ENCODE results near the gene CACNA1G.

CACNA1G gene

DNA sequence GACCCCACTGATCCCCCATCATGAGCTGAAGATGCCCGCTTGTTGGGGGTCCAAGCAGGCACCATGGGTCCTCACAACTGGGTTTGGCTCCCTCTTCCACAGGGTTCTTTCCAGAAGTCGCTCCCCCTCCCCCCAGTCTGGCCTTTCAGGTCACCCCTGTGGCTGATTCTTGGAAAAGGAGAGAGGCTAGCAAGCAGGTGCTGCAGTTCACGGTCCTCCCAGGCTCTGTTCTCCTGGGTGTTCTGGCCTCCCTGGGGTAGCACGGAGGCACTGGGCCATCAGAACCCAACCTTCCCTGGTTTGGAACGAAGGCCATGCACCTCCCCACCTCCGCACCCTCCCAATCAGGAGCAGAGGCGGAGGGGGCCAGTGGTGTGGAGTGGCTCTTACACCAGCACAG lies 18.9 kb downstream of the CACNA1G start:
- no peaks in the 10 kb centered on the region for H3K36me3 ChIP-seq
- no peak overlapping the region for H3K27ac ChIP-seq
- H3K4me1 ChIP-seq = no peaks in the 10 kb centered on the region
- H3K27me3 ChIP-seq = peaks cover 0 to 34% of the 10 kb centered on the region in 2 donors
- DNase-seq = no peak
- intact Hi-C loops (cut with DNase I; ENCODE audit: low total_unique reads) = no loop called here
- TF ChIP-seq, protein P1, sequence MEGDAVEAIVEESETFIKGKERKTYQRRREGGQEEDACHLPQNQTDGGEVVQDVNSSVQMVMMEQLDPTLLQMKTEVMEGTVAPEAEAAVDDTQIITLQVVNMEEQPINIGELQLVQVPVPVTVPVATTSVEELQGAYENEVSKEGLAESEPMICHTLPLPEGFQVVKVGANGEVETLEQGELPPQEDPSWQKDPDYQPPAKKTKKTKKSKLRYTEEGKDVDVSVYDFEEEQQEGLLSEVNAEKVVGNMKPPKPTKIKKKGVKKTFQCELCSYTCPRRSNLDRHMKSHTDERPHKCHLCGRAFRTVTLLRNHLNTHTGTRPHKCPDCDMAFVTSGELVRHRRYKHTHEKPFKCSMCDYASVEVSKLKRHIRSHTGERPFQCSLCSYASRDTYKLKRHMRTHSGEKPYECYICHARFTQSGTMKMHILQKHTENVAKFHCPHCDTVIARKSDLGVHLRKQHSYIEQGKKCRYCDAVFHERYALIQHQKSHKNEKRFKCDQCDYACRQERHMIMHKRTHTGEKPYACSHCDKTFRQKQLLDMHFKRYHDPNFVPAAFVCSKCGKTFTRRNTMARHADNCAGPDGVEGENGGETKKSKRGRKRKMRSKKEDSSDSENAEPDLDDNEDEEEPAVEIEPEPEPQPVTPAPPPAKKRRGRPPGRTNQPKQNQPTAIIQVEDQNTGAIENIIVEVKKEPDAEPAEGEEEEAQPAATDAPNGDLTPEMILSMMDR (IDR thresholded peaks at IDR 0.05) = no peak
- H3K4me3 ChIP-seq = no peak overlapping the region
- H3K9me3 ChIP-seq = no peaks in the 10 kb centered on the region

DNA sequence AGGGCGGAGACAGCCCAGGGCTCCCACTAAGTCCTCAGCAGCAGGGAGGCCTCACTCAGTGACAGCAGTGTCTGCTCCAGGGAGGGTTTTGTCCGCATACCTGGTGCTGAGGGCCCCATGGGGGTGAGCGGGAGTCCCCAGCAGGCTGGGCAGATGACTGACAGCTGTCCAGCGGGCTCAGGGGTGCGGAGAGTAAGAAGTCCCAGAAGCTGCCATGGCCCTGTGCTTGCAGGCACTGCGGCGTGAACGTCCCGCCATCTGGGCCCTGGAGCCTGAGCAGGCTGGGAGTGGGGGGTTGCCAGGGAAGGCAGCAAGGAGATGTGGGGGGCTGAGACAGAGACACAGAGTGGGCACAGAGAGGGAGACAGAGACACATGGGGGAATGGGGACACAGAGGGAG lies 20.1 kb downstream of the CACNA1G start:
- Histone ChIP-seq H3K36me3 (no peaks in the 10 kb centered on the region), H3K9me3 (no peaks in the 10 kb centered on the region), H3K27me3 (peaks cover 0 to 34% of the 10 kb centered on the region in 2 donors), H3K4me1 (no peaks in the 10 kb centered on the region), H3K27ac (no peak overlapping the region), H3K4me3 (no peak overlapping the region)
- TF ChIP-seq, protein P1 (IDR thresholded peaks at IDR 0.05) = no peak
- no peak for DNase-seq
- intact Hi-C loops (cut with DNase I; ENCODE audit: low total_unique reads) = no loop called here

DNA sequence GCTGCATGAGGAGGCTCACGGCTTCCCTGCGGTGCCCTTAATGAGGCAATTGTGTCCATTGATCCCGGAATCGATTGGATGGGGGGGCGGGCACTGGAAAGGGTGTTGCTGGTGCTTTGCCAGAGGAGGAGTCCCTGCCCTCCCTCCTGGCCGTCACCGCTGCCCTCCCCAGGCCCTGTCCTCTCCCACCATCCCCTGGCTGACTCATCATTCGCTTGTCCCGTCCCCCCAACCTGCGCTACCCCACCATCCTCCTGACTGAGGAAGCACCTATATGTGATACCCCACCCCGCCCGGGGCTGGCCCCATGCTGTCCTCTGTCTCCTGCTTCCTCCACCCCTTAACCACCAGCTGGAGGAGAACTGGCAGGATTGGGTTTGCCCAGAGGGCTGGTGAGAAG lies 20.8 kb downstream of the CACNA1G start:
- TF ChIP-seq, protein P1 (IDR thresholded peaks at IDR 0.05) = no peak
- no peaks in the 10 kb centered on the region for H3K36me3 ChIP-seq

DNA sequence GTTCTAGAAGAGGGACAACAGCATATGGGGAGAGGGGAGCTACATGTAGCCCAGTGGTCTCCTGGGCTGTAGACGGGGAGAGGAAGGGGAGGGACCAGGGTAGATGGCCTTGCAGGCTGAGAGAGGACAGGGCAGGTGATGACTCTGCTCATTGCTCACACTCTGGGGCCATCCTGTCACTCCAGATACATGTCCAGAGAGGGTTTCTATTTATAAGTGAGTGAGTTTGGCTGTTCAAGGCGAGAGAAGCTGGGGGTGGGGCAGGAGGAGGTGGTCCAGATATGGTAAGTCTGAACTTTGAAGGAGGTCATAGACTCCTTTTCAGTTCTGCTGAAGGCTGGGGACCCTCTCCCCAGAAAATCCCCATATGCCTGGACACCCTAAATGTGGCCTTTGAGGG lies 22.2 kb downstream of the CACNA1G start:
- Histone ChIP-seq H3K27me3 (peaks cover 0 to 29% of the 10 kb centered on the region in 2 donors), H3K9me3 (no peaks in the 10 kb centered on the region), H3K27ac (no peak overlapping the region), H3K4me3 (no peak overlapping the region), H3K36me3 (no peaks in the 10 kb centered on the region), H3K4me1 (no peaks in the 10 kb centered on the region)
- intact Hi-C loops (cut with DNase I; ENCODE audit: low total_unique reads) = no loop called here
- TF ChIP-seq, protein P1 (IDR thresholded peaks at IDR 0.05) = no peak
- no peak for DNase-seq

More for the DNA sequence above, 20.8 kb downstream of the CACNA1G start:
- no peak overlapping the region for H3K4me3 ChIP-seq
- H3K4me1 ChIP-seq = no peaks in the 10 kb centered on the region
- intact Hi-C loops (cut with DNase I; ENCODE audit: low total_unique reads) = no loop called here
- DNase-seq = no peak
- peaks cover 0 to 34% of the 10 kb centered on the region in 2 donors for H3K27me3 ChIP-seq
- no peak overlapping the region for H3K27ac ChIP-seq
- no peaks in the 10 kb centered on the region for H3K9me3 ChIP-seq

DNA sequence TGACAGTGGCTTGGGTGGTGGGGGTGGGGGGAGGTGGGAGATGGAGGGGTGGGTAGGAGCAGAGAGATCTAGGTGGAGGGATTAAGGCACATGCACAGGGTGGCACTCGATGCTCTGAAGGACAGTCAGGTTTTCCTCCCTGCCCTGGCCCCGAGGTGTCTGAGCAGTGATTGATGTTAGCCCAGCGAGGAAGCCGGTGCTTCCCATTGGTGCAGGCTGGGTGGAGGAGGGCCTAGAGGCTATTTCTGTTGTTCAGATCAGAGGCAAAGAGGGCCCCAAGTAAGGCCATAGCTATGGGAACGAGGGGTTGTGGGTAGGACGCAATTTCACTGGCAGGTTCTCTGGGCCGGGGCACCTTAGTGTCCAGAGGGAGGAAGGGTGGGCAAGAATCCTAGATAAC lies 23.1 kb downstream of the CACNA1G start:
- no peaks in the 10 kb centered on the region for H3K36me3 ChIP-seq
- no peak overlapping the region for H3K4me3 ChIP-seq
- DNase-seq = no peak
- H3K27ac ChIP-seq = no peak overlapping the region
- intact Hi-C loops (cut with DNase I; ENCODE audit: low total_unique reads) = no loop called here
- TF ChIP-seq, protein P1 (IDR thresholded peaks at IDR 0.05) = no peak
- H3K9me3 ChIP-seq = no peaks in the 10 kb centered on the region
- H3K27me3 ChIP-seq = peaks cover 0 to 21% of the 10 kb centered on the region in 2 donors
- H3K4me1 ChIP-seq = peaks cover 0 to 3% (median 2%) of the 10 kb centered on the region in 4 donors

DNA sequence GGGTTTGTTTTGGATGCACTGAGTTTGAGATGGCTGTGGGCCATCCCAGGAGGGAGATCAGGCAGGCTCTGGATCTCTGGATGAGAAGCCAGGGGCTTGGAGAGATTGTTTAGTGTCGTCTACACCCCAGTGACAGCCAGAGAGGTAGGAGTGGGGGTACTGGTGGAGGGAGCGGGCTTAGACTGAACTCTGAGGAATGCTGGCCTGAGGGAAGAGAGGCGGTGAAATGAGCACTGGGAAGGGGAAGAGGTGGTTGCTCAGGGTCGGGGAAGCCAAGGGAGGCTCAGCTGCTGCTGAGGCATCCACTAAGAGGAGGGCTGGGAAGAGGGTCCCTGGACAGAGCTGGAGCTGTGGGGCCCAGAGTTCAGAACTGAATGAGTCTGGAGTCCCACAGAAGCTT lies 23.6 kb downstream of the CACNA1G start:
- intact Hi-C loops (cut with DNase I; ENCODE audit: low total_unique reads) = no loop called here
- Histone ChIP-seq H3K9me3 (no peaks in the 10 kb centered on the region), H3K27me3 (peaks cover 0 to 21% of the 10 kb centered on the region in 2 donors), H3K4me1 (peaks cover 0 to 8% (median 7%) of the 10 kb centered on the region in 4 donors), H3K36me3 (no peaks in the 10 kb centered on the region), H3K27ac (no peak overlapping the region), H3K4me3 (no peak overlapping the region)
- TF ChIP-seq, protein P1 (IDR thresholded peaks at IDR 0.05) = no peak
- no peak for DNase-seq

All from tibial artery (tissue), 4 donors.